GM23338 (cell line): ENCODE data around the gene MTPN. TPM values are rescaled to one million over a fixed set of nuclear protein-coding genes. Genes with fewer than 3 reads are reported as not detected.

Experiments
- ATAC-seq: fragments of 200-7000 bp; cut with Tn5 transposase; 3 replicates; pipeline ENCODE4 v1.9.1; 2020
- DNase-seq: peaks from one replicate; pipeline ENCODE4 v3.0.0-alpha.2; 2015; ENCODE audit warnings: low spot score
- H2AFZ ChIP-seq: fragments of 200-600 bp; sonication (generic); 2 replicates; pipeline ENCODE4 v1.8.0; 2016; ENCODE audit warnings: antibody characterized with exemption, mild to moderate bottlenecking, moderate library complexity
- H3F3A ChIP-seq: fragments of 200-600 bp; sonication (generic); replicated peaks from 2 replicates; pipeline ENCODE4 v1.8.0; 2017; ENCODE audit warnings: antibody characterized with exemption, mixed run types, low read depth
- H3K27ac ChIP-seq: fragments of 200-600 bp; sonication (generic); 2 replicates; pipeline ENCODE4 v1.6.1; 2016; ENCODE audit warnings: low read depth
- H3K27me3 ChIP-seq: fragments of 200-600 bp; sonication (generic); 2 replicates; pipeline ENCODE4 v1.8.0; 2016; ENCODE audit warnings: mild to moderate bottlenecking, mixed run types, moderate library complexity; ENCODE audit not compliant: insufficient read depth
- H3K36me3 ChIP-seq: fragments of 200-600 bp; sonication (generic); 2 replicates; pipeline ENCODE4 v1.8.0; 2016; ENCODE audit warnings: mild to moderate bottlenecking; ENCODE audit not compliant: insufficient read depth
- H3K4me1 ChIP-seq: fragments of 200-600 bp; sonication (generic); 2 replicates; pipeline ENCODE4 v1.8.0; 2016; ENCODE audit warnings: mild to moderate bottlenecking, moderate library complexity; ENCODE audit not compliant: insufficient read depth
- H3K4me2 ChIP-seq: fragments of 200-600 bp; sonication (generic); 2 replicates; pipeline ENCODE4 v1.7.1; 2017; ENCODE audit warnings: mixed run types
- H3K4me3 ChIP-seq: fragments of 200-600 bp; sonication (generic); 2 replicates; pipeline ENCODE4 v1.6.1; 2016; ENCODE audit warnings: mixed run types
- H3K79me2 ChIP-seq: fragments of 200-600 bp; sonication (generic); replicated peaks from 2 replicates; pipeline ENCODE4 v1.8.0; 2017; ENCODE audit warnings: mild to moderate bottlenecking; ENCODE audit not compliant: insufficient read depth
- H3K9me2 ChIP-seq: fragments of 200-600 bp; sonication (generic); 2 replicates; pipeline ENCODE4 v1.8.0; 2017; ENCODE audit not compliant: insufficient read depth
- H4K20me1 ChIP-seq: fragments of 200-600 bp; sonication (generic); replicated peaks from 2 replicates; pipeline ENCODE4 v1.8.0; 2017; ENCODE audit warnings: mild to moderate bottlenecking; ENCODE audit not compliant: insufficient read depth
- H3K27ac Mint-ChIP-seq: 2 replicates; pipeline ENCODE4 v1.8.0; 2020; ENCODE audit warnings: inconsistent platforms, mild to moderate bottlenecking, moderate library complexity, mixed read lengths
- H3K27me3 Mint-ChIP-seq: 3 replicates; pipeline ENCODE4 v1.8.0; 2022; ENCODE audit warnings: low read depth, mild to moderate bottlenecking, moderate library complexity, mixed read lengths, inconsistent platforms; ENCODE audit not compliant: insufficient read depth, poor library complexity
- H3K36me3 Mint-ChIP-seq: 3 replicates; pipeline ENCODE4 v1.8.0; 2021; ENCODE audit warnings: low read depth, mild to moderate bottlenecking, inconsistent platforms, moderate library complexity, mixed read lengths
- H3K4me1 Mint-ChIP-seq: 3 replicates; pipeline ENCODE4 v1.8.0; 2020; ENCODE audit warnings: mild to moderate bottlenecking, inconsistent platforms, mixed read lengths
- H3K4me3 Mint-ChIP-seq: 3 replicates; pipeline ENCODE4 v1.8.0; 2021; ENCODE audit warnings: moderate library complexity, mild to moderate bottlenecking, inconsistent platforms, mixed read lengths
- H3K9me3 Mint-ChIP-seq: 3 replicates; pipeline ENCODE4 v1.8.0; 2020; ENCODE audit warnings: moderate library complexity, mild to moderate bottlenecking, inconsistent platforms, mixed read lengths
- CREB1 ChIP-seq: fragments of 250-450 bp; sonication (Bioruptor Pico); IDR thresholded peaks from 2 replicates; pipeline ENCODE4 v1.5.0; 2020; ENCODE audit warnings: low read depth, mild to moderate bottlenecking, moderate library complexity
- CTCF ChIP-seq, 2 experiments: fragments of 200-600 bp in 1 of 2; sonication (generic) in 1 of 2; conservative IDR thresholded peaks; 2 replicates each; pipeline versions ENCODE4 v1.5.1 to v1.6.1; 2016 to 2017; ENCODE audit warnings: antibody characterized with exemption in 2 of 2, low read depth in 2 of 2, mild to moderate bottlenecking in 2 of 2, moderate library complexity in 1 of 2
- ETS1 ChIP-seq: IDR thresholded peaks from 2 replicates; pipeline ENCODE4 v1.6.1; 2016; ENCODE audit warnings: antibody characterized with exemption
- EZH2 ChIP-seq: fragments of 200-600 bp; sonication (generic); IDR thresholded peaks from one replicate; pipeline ENCODE4 v1.8.0; 2017; ENCODE audit warnings: antibody characterized with exemption, mild to moderate bottlenecking, low read depth; ENCODE audit not compliant: unreplicated experiment
- EZH2phosphoT487 ChIP-seq: fragments of 200-600 bp; sonication (generic); IDR thresholded peaks from one replicate; pipeline ENCODE4 v1.8.1; 2018; ENCODE audit warnings: antibody characterized with exemption; ENCODE audit not compliant: unreplicated experiment
- JUNB ChIP-seq: IDR thresholded peaks from one replicate; pipeline ENCODE4 v1.6.1; 2016; ENCODE audit warnings: antibody characterized with exemption; ENCODE audit not compliant: unreplicated experiment
- NANOG ChIP-seq: IDR thresholded peaks from 2 replicates; pipeline ENCODE4 v1.6.1; 2016; ENCODE audit warnings: antibody characterized with exemption, borderline replicate concordance
- POLR2AphosphoS5 ChIP-seq: IDR thresholded peaks from 2 replicates; pipeline ENCODE4 v1.6.1; 2016; ENCODE audit warnings: antibody characterized with exemption, low read depth
- REST ChIP-seq: IDR thresholded peaks from one replicate; pipeline ENCODE4 v1.6.1; 2018; ENCODE audit warnings: antibody characterized with exemption; ENCODE audit not compliant: unreplicated experiment
- STAT1 ChIP-seq: IDR thresholded peaks from one replicate; pipeline ENCODE4 v1.6.1; 2016; ENCODE audit warnings: antibody characterized with exemption; ENCODE audit not compliant: unreplicated experiment
- ZNF114 ChIP-seq: fragments of 250-450 bp; sonication (Bioruptor Pico); IDR thresholded peaks from 2 replicates; pipeline ENCODE4 v1.5.0; 2020; ENCODE audit warnings: mild to moderate bottlenecking, moderate library complexity
- ZNF331 ChIP-seq: fragments of 250-450 bp; sonication (Bioruptor Pico); IDR thresholded peaks from 2 replicates; pipeline ENCODE4 v1.5.0; 2020; ENCODE audit warnings: low read depth, mild to moderate bottlenecking, moderate library complexity
- polyA plus RNA-seq: library from polyadenylated mRNA; unstranded; fragments of >200 nt; fragmentation: Nextera tagmentation; extraction: Ambion mirVana; gene quantifications from 2 replicates; pipeline ENCODE4 v1.2.1, GENCODE V29; 2016
- total RNA-seq: library from RNA; depleted of rRNA; stranded (reverse); fragments of >200 nt; shearing (Covaris generic); gene quantifications from 2 replicates; pipeline ENCODE4 v1.2.3, GENCODE V29; 2014
- TF ChIP-seq, protein P1 (sequence below): fragments of 250-450 bp; sonication (Bioruptor Pico); IDR thresholded peaks from 2 replicates; pipeline ENCODE4 v1.5.0; 2020; ENCODE audit warnings: mild to moderate bottlenecking, moderate library complexity

The MTPN gene
- total and polyA plus RNA-seq, 2 experiments from 2014 or later: 87.7 to 90.3 TPM

- Mint-ChIP-seq H3K27ac (no peak overlapping the region; the same call in 1 of the 2 replicates), H3K4me3 (no peak overlapping the region), H3K27me3 (no peaks in the 10 kb centered on the region), H3K36me3 (no peaks in the 10 kb centered on the region), H3K4me1 (peaks cover 34% of the 10 kb centered on the region), H3K9me3 (no peaks in the 10 kb centered on the region; the same call in 2 of the 3 replicates)
- Histone ChIP-seq H3K27ac (no peak overlapping the region), H2AFZ (no peak overlapping the region), H3K79me2 (peaks cover 77% of the 10 kb centered on the region), H3K36me3 (no peaks in the 10 kb centered on the region), H3K9me2 (peaks cover 6% of the 10 kb centered on the region; the same call in 1 of the 2 replicates), H3K4me3 (no peak overlapping the region), H4K20me1 (peaks cover 9% of the 10 kb centered on the region; the same call in 1 of the 2 replicates), H3K4me2 (no peak overlapping the region), H3F3A (no peaks in the 10 kb centered on the region), H3K27me3 (no peaks in the 10 kb centered on the region), H3K4me1 (peaks cover 18% of the 10 kb centered on the region)
- DNase-seq (no peak), ATAC-seq (no peak)
- TF ChIP-seq REST (no peak), ZNF114 (no peak), CTCF (conservative IDR thresholded peaks at IDR 0.05; ENCODE audit: low read depth in 2 of 2) (no peak), EZH2 (no peak), JUNB (no peak), POLR2AphosphoS5 (no peak), EZH2phosphoT487 (no peak), STAT1 (no peak), NANOG (no peak), ZNF331 (CRISPR knock-in tag) (no peak), CREB1 (CRISPR knock-in tag) (no peak), ETS1 (no peak)
- TF ChIP-seq, protein P1, sequence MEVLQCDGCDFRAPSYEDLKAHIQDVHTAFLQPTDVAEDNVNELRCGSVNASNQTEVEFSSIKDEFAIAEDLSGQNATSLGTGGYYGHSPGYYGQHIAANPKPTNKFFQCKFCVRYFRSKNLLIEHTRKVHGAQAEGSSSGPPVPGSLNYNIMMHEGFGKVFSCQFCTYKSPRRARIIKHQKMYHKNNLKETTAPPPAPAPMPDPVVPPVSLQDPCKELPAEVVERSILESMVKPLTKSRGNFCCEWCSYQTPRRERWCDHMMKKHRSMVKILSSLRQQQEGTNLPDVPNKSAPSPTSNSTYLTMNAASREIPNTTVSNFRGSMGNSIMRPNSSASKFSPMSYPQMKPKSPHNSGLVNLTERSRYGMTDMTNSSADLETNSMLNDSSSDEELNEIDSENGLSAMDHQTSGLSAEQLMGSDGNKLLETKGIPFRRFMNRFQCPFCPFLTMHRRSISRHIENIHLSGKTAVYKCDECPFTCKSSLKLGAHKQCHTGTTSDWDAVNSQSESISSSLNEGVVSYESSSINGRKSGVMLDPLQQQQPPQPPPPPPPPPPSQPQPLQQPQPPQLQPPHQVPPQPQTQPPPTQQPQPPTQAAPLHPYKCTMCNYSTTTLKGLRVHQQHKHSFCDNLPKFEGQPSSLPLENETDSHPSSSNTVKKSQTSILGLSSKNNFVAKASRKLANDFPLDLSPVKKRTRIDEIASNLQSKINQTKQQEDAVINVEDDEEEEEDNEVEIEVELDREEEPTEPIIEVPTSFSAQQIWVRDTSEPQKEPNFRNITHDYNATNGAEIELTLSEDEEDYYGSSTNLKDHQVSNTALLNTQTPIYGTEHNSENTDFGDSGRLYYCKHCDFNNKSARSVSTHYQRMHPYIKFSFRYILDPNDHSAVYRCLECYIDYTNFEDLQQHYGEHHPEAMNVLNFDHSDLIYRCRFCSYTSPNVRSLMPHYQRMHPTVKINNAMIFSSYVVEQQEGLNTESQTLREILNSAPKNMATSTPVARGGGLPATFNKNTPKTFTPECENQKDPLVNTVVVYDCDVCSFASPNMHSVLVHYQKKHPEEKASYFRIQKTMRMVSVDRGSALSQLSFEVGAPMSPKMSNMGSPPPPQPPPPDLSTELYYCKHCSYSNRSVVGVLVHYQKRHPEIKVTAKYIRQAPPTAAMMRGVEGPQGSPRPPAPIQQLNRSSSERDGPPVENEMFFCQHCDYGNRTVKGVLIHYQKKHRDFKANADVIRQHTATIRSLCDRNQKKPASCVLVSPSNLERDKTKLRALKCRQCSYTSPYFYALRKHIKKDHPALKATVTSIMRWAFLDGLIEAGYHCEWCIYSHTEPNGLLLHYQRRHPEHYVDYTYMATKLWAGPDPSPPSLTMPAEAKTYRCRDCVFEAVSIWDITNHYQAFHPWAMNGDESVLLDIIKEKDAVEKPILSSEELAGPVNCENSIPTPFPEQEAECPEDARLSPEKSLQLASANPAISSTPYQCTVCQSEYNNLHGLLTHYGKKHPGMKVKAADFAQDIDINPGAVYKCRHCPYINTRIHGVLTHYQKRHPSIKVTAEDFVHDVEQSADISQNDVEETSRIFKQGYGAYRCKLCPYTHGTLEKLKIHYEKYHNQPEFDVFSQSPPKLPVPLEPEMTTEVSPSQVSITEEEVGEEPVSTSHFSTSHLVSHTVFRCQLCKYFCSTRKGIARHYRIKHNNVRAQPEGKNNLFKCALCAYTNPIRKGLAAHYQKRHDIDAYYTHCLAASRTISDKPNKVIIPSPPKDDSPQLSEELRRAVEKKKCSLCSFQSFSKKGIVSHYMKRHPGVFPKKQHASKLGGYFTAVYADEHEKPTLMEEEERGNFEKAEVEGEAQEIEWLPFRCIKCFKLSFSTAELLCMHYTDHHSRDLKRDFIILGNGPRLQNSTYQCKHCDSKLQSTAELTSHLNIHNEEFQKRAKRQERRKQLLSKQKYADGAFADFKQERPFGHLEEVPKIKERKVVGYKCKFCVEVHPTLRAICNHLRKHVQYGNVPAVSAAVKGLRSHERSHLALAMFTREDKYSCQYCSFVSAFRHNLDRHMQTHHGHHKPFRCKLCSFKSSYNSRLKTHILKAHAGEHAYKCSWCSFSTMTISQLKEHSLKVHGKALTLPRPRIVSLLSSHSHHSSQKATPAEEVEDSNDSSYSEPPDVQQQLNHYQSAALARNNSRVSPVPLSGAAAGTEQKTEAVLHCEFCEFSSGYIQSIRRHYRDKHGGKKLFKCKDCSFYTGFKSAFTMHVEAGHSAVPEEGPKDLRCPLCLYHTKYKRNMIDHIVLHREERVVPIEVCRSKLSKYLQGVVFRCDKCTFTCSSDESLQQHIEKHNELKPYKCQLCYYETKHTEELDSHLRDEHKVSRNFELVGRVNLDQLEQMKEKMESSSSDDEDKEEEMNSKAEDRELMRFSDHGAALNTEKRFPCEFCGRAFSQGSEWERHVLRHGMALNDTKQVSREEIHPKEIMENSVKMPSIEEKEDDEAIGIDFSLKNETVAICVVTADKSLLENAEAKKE (CRISPR knock-in tag): no peak
Measured at GRCh38 chr7:135938563-135938962, 38.6 kb downstream of the MTPN start.
